ENCODE data around the gene CD81.

DNA sequence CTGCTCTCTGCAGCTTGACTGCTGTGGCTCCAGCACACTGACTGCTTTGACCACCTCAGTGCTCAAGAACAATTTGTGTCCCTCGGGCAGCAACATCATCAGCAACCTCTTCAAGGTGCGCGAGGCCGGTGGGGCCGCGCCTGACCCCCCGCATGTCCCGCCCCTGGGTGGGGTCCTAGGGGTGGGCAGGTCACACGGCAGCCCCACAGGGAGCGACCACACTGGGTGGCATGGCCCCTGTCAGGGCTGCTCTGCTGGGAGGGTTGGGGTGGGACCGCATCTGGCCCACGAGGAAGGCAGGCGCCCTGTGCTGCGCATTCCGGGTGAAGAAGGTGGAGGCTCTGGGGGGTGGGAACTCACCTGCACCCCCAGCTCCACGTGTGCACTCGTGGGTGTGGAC is 18.7 kb downstream of the CD81 start:
- TF ChIP-seq, protein P1, sequence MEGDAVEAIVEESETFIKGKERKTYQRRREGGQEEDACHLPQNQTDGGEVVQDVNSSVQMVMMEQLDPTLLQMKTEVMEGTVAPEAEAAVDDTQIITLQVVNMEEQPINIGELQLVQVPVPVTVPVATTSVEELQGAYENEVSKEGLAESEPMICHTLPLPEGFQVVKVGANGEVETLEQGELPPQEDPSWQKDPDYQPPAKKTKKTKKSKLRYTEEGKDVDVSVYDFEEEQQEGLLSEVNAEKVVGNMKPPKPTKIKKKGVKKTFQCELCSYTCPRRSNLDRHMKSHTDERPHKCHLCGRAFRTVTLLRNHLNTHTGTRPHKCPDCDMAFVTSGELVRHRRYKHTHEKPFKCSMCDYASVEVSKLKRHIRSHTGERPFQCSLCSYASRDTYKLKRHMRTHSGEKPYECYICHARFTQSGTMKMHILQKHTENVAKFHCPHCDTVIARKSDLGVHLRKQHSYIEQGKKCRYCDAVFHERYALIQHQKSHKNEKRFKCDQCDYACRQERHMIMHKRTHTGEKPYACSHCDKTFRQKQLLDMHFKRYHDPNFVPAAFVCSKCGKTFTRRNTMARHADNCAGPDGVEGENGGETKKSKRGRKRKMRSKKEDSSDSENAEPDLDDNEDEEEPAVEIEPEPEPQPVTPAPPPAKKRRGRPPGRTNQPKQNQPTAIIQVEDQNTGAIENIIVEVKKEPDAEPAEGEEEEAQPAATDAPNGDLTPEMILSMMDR (IDR thresholded peaks at IDR 0.05) = no peak
- TF ChIP-seq ZFX (IDR thresholded peaks at IDR 0.05; ENCODE audit: borderline replicate concordance) = no peak

All from 22Rv1 (cell line).